ENCODE measurements around the gene SLC6A9.

DNA sequence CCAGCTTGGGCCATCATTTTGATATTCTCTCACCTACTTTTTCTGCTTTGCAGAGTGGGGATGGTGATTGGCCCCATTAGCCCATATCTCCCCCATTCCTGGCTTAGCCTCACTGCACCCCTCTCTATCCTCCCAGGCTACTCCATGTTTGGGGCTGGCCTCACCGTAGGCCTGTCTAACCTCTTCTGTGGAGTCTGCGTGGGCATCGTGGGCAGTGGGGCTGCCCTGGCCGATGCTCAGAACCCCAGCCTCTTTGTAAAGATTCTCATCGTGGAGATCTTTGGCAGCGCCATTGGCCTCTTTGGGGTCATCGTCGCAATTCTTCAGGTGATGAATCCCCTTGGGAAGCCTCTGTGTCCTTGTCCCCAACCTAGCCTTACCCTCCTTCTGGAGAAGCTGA lies 54.4 kb downstream of the SLC6A9 start:
- TF ChIP-seq, protein P1, sequence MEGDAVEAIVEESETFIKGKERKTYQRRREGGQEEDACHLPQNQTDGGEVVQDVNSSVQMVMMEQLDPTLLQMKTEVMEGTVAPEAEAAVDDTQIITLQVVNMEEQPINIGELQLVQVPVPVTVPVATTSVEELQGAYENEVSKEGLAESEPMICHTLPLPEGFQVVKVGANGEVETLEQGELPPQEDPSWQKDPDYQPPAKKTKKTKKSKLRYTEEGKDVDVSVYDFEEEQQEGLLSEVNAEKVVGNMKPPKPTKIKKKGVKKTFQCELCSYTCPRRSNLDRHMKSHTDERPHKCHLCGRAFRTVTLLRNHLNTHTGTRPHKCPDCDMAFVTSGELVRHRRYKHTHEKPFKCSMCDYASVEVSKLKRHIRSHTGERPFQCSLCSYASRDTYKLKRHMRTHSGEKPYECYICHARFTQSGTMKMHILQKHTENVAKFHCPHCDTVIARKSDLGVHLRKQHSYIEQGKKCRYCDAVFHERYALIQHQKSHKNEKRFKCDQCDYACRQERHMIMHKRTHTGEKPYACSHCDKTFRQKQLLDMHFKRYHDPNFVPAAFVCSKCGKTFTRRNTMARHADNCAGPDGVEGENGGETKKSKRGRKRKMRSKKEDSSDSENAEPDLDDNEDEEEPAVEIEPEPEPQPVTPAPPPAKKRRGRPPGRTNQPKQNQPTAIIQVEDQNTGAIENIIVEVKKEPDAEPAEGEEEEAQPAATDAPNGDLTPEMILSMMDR (conservative IDR thresholded peaks at IDR 0.05 in 1 of 2, IDR thresholded peaks at IDR 0.05 in 1 of 2; ENCODE audit: extremely low read depth in 1 of 2, insufficient read depth in 1 of 2, low read depth in 1 of 2, low read length in 2 of 2) = no peak
- no peak for TF ChIP-seq EZH2 (IDR thresholded peaks at IDR 0.05; ENCODE audit: borderline replicate concordance, low read length)
